DMS53 treated with DMSO at 0.1 percent for 48 hours (cell line): ENCODE data around the gene EHD1.

Experiments used
- DNase-seq: peaks from one replicate; lab custom pipeline; 2025; ENCODE audit not compliant: unreplicated experiment; lab: John Stamatoyannopoulos, UW

The EHD1 gene

GRCh38 chr11:64832467-64833197 lies 45.8 kb downstream of the EHD1 start:
- DNase-seq: no peak

- no peak for DNase-seq
Measured at GRCh38 chr11:64831411-64831891, 47.0 kb downstream of the EHD1 start.

GRCh38 chr11:64829536-64830251 lies 48.7 kb downstream of the EHD1 start:
- DNase-seq: no peak

GRCh38 chr11:64827451-64827839 lies 51.0 kb downstream of the EHD1 start:
- no peak for DNase-seq

GRCh38 chr11:64826578-64827450 lies 51.6 kb downstream of the EHD1 start:
- no peak for DNase-seq

GRCh38 chr11:64826062-64826461 lies 52.4 kb downstream of the EHD1 start:
- DNase-seq: no peak

GRCh38 chr11:64823568-64824119 lies 54.8 kb downstream of the EHD1 start:
- no peak for DNase-seq

GRCh38 chr11:64817476-64817875 lies 60.9 kb downstream of the EHD1 start:
- DNase-seq: no peak

GRCh38 chr11:64815433-64815832 lies 63.0 kb downstream of the EHD1 start:
- peak; percentile 0 for DNase-seq

- peak; percentile 21 for DNase-seq
Measured at GRCh38 chr11:64814712-64815187, 63.7 kb downstream of the EHD1 start.

- no peak for DNase-seq
Measured at GRCh38 chr11:64813826-64814225, 64.6 kb downstream of the EHD1 start.

- DNase-seq: peak; percentile 95
Measured at GRCh38 chr11:64810891-64811272, 67.5 kb downstream of the EHD1 start.

- DNase-seq: peak; percentile 99
Measured at GRCh38 chr11:64810271-64810890, 68.0 kb downstream of the EHD1 start, which contains the start of gene MEN1. MEN1 (minus strand) TSS chr11:64810551; CDS start chr11:64810109, 442 bp downstream.

- DNase-seq: peak; percentile 26
Measured at GRCh38 chr11:64809781-64810241, 68.6 kb downstream of the EHD1 start.

- no peak for DNase-seq
Measured at GRCh38 chr11:64805481-64805880, 72.9 kb downstream of the EHD1 start.

- DNase-seq: no peak
Measured at GRCh38 chr11:64804346-64805210, 73.8 kb downstream of the EHD1 start.

GRCh38 chr11:64803846-64804345 lies 74.5 kb downstream of the EHD1 start:
- no peak for DNase-seq

- DNase-seq: peak; percentile 83
Measured at GRCh38 chr11:64803158-64803845, 75.1 kb downstream of the EHD1 start, which contains the start of gene MAP4K2. MAP4K2 (minus strand) TSS chr11:64803214; CDS start chr11:64803149, 65 bp downstream.
